SK-N-SH treated with all-trans-retinoic acid at 6 μM for 48 hours (cell line): ENCODE measurements around the gene MRTFA.

ENCODE experiments used
- ATAC-seq: fragments of 200-7000 bp; cut with Tn5 transposase; 3 replicates; pipeline ENCODE4 v1.9.1; 2020; ENCODE audit warnings: mild to moderate bottlenecking, moderate library complexity
- ARNTL ChIP-seq: fragments of 450-650 bp; formaldehyde crosslinking; IDR thresholded peaks from 2 replicates; pipeline ENCODE4 v1.5.0; 2020; ENCODE audit warnings: low read depth, mild to moderate bottlenecking, moderate library complexity, borderline replicate concordance
- BACH2 ChIP-seq: fragments of 250-450 bp; sonication (Bioruptor Pico); IDR thresholded peaks from 2 replicates; pipeline ENCODE4 v1.9.0; 2021; ENCODE audit warnings: mild to moderate bottlenecking, borderline replicate concordance
- CREB5 ChIP-seq: fragments of 250-450 bp; sonication (Bioruptor Pico); IDR thresholded peaks from 2 replicates; pipeline ENCODE4 v1.5.1; 2020; ENCODE audit warnings: low read depth, mild to moderate bottlenecking, moderate library complexity
- CSDC2 ChIP-seq: fragments of 250-450 bp; sonication (Bioruptor Pico); IDR thresholded peaks from 2 replicates; pipeline ENCODE4 v1.5.0; 2020; ENCODE audit warnings: mild to moderate bottlenecking, moderate library complexity
- GLIS3 ChIP-seq: fragments of 250-450 bp; sonication (Bioruptor Pico); IDR thresholded peaks from 2 replicates; pipeline ENCODE4 v1.5.0; 2020; ENCODE audit warnings: mild to moderate bottlenecking, moderate library complexity
- ISL1 ChIP-seq: fragments of 250-450 bp; sonication (Bioruptor Pico); IDR thresholded peaks from 2 replicates; pipeline ENCODE4 v2.1.2; 2022; ENCODE audit warnings: mild to moderate bottlenecking, moderate library complexity
- OSR1 ChIP-seq: fragments of 250-450 bp; sonication (Bioruptor Pico); IDR thresholded peaks from 2 replicates; pipeline ENCODE4 v1.8.0; 2022; ENCODE audit warnings: moderate library complexity, mild to moderate bottlenecking, inconsistent platforms
- PATZ1 ChIP-seq: fragments of 250-450 bp; sonication (Bioruptor Pico); IDR thresholded peaks from 2 replicates; pipeline ENCODE4 v1.8.0; 2020; ENCODE audit warnings: mild to moderate bottlenecking, moderate library complexity, borderline replicate concordance
- POU6F1 ChIP-seq: fragments of 250-450 bp; sonication (Bioruptor Pico); IDR thresholded peaks from 2 replicates; pipeline ENCODE4 v1.8.0; 2021; ENCODE audit warnings: low read depth, mild to moderate bottlenecking, moderate library complexity, borderline replicate concordance
- PPARA ChIP-seq: fragments of 250-450 bp; sonication (Bioruptor Pico); IDR thresholded peaks from 2 replicates; pipeline ENCODE4 v1.5.0; 2020; ENCODE audit warnings: mild to moderate bottlenecking, borderline replicate concordance
- RARB ChIP-seq: fragments of 250-450 bp; sonication (Bioruptor Pico); IDR thresholded peaks from 2 replicates; pipeline ENCODE4 v1.8.0; 2021; ENCODE audit warnings: mild to moderate bottlenecking, moderate library complexity
- SNAI2 ChIP-seq: fragments of 250-450 bp; sonication (Bioruptor Pico); IDR thresholded peaks from 2 replicates; pipeline ENCODE4 v1.5.0; 2020; ENCODE audit warnings: mild to moderate bottlenecking, moderate library complexity
- TCF4 ChIP-seq: fragments of 250-450 bp; sonication (Bioruptor Pico); IDR thresholded peaks from 2 replicates; pipeline ENCODE4 v1.8.0; 2021; ENCODE audit warnings: mild to moderate bottlenecking, moderate library complexity, borderline replicate concordance
- ZFP3 ChIP-seq: fragments of 250-450 bp; sonication (Bioruptor Pico); IDR thresholded peaks from 2 replicates; pipeline ENCODE4 v1.5.0; 2020; ENCODE audit warnings: mild to moderate bottlenecking, moderate library complexity
- ZFP30 ChIP-seq: fragments of 450-650 bp; formaldehyde crosslinking; IDR thresholded peaks from 2 replicates; pipeline ENCODE4 v1.5.0; 2022; ENCODE audit warnings: mild to moderate bottlenecking, moderate library complexity
- ZNF70 ChIP-seq: fragments of 450-650 bp; formaldehyde crosslinking; IDR thresholded peaks from 2 replicates; pipeline ENCODE4 v1.5.0; 2020; ENCODE audit warnings: mild to moderate bottlenecking, moderate library complexity
- ZNF8 ChIP-seq: fragments of 450-650 bp; formaldehyde crosslinking; IDR thresholded peaks from 2 replicates; pipeline ENCODE4 v1.5.0; 2020; ENCODE audit warnings: mild to moderate bottlenecking, moderate library complexity
- TF ChIP-seq, protein P1 (sequence below): fragments of 250-450 bp; sonication (Bioruptor Pico); IDR thresholded peaks from 2 replicates; pipeline ENCODE4 v1.5.1; 2021; ENCODE audit warnings: mild to moderate bottlenecking, moderate library complexity

Gene MRTFA

GRCh38 chr22:40635940-40636379 lies 559 bp downstream of the MRTFA start:
- ATAC-seq = peak; percentile 28
- TF ChIP-seq ARNTL (CRISPR knock-in tag) (no peak), ISL1 (CRISPR knock-in tag) (no peak), PATZ1 (CRISPR knock-in tag) (no peak), ZFP3 (CRISPR knock-in tag) (no peak), POU6F1 (CRISPR knock-in tag) (no peak), CREB5 (CRISPR knock-in tag) (no peak), GLIS3 (CRISPR knock-in tag) (no peak), RARB (CRISPR knock-in tag) (no peak), ZNF70 (CRISPR knock-in tag) (no peak), PPARA (CRISPR knock-in tag) (no peak), BACH2 (CRISPR knock-in tag) (no peak), SNAI2 (CRISPR knock-in tag) (no peak), TCF4 (CRISPR knock-in tag) (no peak), ZNF8 (no peak), OSR1 (CRISPR knock-in tag) (no peak)
- TF ChIP-seq, protein P1, sequence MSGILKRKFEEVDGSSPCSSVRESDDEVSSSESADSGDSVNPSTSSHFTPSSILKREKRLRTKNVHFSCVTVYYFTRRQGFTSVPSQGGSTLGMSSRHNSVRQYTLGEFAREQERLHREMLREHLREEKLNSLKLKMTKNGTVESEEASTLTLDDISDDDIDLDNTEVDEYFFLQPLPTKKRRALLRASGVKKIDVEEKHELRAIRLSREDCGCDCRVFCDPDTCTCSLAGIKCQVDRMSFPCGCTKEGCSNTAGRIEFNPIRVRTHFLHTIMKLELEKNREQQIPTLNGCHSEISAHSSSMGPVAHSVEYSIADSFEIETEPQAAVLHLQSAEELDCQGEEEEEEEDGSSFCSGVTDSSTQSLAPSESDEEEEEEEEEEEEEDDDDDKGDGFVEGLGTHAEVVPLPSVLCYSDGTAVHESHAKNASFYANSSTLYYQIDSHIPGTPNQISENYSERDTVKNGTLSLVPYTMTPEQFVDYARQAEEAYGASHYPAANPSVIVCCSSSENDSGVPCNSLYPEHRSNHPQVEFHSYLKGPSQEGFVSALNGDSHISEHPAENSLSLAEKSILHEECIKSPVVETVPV (CRISPR knock-in tag) = no peak
- TF ChIP-seq, all 23 proteins: peak for 0

DNA sequence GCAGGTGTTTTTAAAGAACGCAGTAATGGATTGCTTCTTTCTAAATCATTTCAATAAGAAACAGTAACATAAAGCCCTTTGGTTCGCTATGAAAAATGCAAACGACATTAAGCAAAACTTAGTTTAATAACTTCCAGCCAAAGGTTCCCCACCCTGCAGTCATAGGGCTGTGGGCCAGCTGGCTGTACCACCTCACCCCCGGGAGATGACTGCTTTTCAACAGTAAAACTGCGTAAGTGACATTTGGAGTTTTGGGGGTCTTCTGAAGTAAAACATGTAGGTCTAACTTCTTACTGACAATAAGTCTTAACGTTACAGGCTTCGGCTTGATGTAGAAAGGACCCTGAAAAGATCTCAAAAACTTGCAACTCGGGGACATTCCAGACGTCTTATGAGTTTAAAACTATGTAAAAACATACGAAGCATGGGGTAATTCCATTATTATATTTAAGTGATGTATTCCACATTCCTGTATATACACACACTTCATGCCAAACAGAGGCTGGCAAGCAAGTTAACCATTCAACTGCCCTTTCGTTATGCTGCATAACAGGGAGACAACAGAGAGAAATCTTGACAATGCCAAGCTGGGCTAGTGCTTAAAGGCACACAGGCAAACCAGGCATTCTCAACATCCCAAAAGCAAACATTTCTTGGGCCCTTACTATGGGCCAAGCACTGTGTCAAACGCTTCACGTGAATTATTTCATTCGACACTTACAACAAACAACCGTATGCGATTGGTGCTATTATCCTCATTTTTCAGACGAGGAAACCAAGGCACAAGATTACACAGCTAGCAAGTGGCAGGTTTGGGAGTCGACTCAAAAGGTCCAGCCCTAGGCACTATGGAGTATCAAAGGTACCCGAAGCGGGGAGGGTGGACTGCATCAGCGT lies 1.2 kb downstream of the MRTFA start:
- peak; percentile 5; the same call in 2 of the 3 replicates for ATAC-seq
- TF ChIP-seq ZFP3 (CRISPR knock-in tag) (no peak), PPARA (CRISPR knock-in tag) (no peak), ZNF8 (no peak), CSDC2 (CRISPR knock-in tag) (no peak), PATZ1 (CRISPR knock-in tag) (no peak), SNAI2 (CRISPR knock-in tag) (no peak), ZFP30 (CRISPR knock-in tag) (no peak), ISL1 (CRISPR knock-in tag) (no peak), POU6F1 (CRISPR knock-in tag) (no peak)
